Measurements from ENCODE around the gene CSH1. TPM values are rescaled to one million over a fixed set of nuclear protein-coding genes. Genes with fewer than 3 reads are reported as not detected.
"Not testable (repeated sequence)": the region's sequence is repeated elsewhere in the genome, so short reads cannot be mapped to it uniquely, and the experiment has no call there.

Gene CSH1
- total RNA-seq, 4 donors from 2014 or later: not detected

DNA sequence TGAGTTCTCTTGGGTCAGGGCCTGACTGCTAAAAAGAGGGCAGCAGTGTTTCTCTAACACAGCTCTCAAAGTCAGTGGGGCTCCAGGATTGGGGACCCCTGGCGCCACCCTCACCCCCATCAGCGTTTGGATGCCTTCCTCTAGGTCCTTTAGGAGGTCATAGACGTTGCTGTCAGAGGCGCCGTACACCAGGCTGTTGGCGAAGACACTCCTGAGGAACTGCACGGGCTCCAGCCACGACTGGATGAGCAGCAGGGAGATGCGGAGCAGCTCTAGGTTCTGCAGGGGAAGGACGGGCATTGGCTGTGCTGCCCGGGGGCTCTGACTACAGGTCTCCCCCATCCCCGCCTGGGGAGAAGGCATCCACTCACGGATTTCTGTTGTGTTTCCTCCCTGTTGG, 21.3 kb upstream of the CSH1 start:
- no peak overlapping the region for H3K4me3 ChIP-seq (ENCODE audit: low read depth, poor library complexity, severe bottlenecking)
- intact Hi-C loops (cut with DNase I; ENCODE audit: low total_unique reads): loop anchor here (10.0 kb wide), 3 partner anchors 107 to 367 kb away; partner anchors contain the start of genes ERN1 and ICAM2
- TF ChIP-seq, protein P1, sequence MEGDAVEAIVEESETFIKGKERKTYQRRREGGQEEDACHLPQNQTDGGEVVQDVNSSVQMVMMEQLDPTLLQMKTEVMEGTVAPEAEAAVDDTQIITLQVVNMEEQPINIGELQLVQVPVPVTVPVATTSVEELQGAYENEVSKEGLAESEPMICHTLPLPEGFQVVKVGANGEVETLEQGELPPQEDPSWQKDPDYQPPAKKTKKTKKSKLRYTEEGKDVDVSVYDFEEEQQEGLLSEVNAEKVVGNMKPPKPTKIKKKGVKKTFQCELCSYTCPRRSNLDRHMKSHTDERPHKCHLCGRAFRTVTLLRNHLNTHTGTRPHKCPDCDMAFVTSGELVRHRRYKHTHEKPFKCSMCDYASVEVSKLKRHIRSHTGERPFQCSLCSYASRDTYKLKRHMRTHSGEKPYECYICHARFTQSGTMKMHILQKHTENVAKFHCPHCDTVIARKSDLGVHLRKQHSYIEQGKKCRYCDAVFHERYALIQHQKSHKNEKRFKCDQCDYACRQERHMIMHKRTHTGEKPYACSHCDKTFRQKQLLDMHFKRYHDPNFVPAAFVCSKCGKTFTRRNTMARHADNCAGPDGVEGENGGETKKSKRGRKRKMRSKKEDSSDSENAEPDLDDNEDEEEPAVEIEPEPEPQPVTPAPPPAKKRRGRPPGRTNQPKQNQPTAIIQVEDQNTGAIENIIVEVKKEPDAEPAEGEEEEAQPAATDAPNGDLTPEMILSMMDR (IDR thresholded peaks at IDR 0.05): no peak
- TF ChIP-seq POLR2A (IDR thresholded peaks at IDR 0.05): no peak
- DNase-seq (ENCODE audit: low spot score in 2 of 2): no peak
- WGBS, 2 donors: 80 to 84% methylated on average over 7 to 13 of the region's 13 CpGs

DNA sequence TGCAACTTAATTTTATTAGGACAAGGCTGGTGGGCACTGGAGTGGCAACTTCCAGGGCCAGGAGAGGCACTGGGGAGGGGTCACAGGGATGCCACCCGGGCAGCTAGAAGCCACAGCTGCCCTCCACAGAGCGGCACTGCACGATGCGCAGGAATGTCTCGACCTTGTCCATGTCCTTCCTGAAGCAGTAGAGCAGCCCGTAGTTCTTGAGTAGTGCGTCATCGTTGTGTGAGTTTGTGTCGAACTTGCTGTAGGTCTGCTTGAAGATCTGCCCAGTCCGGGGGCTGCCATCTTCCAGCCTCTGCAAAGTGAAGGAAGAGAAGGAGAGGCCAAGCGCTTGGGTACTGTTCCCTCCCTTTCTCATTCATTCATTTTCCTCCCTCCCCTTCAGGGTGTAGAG, 20.8 kb upstream of the CSH1 start:
- H3K4me3 ChIP-seq (ENCODE audit: low read depth, poor library complexity, severe bottlenecking); DNase-seq (ENCODE audit: low spot score in 2 of 2): not testable (repeated sequence)
- WGBS, 2 donors: 88 to 92% methylated on average over 11 of the region's 11 CpGs
- intact Hi-C loops (cut with DNase I; ENCODE audit: low total_unique reads): loop anchor here (10.0 kb wide), 3 partner anchors 108 to 368 kb away; partner anchors contain the start of genes ERN1 and ICAM2

DNA sequence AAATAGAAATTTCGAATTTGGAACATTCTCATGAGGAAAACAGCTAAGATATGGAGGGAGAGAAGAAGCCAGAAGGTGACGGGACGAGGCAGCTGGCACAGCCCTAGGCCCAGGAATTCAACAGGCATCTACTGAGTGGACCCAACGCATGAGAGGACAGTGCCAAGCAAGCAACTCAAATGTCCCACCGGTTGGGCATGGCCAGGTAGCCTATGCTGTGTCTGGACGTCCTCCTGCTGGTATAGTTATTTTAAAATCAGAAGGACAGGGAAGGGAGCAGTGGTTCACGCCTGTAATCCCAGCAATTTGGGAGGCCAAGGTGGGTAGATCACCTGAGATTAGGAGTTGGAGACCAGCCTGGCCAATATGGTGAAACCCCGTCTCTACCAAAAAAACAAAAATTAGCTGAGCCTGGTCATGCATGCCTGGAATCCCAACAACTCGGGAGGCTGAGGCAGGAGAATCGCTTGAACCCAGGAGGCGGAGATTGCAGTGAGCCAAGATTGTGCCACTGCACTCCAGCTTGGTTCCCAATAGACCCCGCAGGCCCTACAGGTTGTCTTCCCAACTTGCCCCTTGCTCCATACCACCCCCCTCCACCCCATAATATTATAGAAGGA, 20.3 kb upstream of the CSH1 start:
- TF ChIP-seq, protein P1 (IDR thresholded peaks at IDR 0.05): no peak
- no peak for TF ChIP-seq POLR2A (IDR thresholded peaks at IDR 0.05)
- no peak for DNase-seq (ENCODE audit: low spot score in 2 of 2)
- 78 to 86% methylated on average over 11 to 12 of the region's 12 CpGs for WGBS, 2 donors
- no peak overlapping the region for H3K4me3 ChIP-seq (ENCODE audit: low read depth, poor library complexity, severe bottlenecking)
- intact Hi-C loops (cut with DNase I; ENCODE audit: low total_unique reads): loop anchor here (10.0 kb wide), 3 partner anchors 108 to 368 kb away; partner anchors contain the start of genes ERN1 and ICAM2

DNA sequence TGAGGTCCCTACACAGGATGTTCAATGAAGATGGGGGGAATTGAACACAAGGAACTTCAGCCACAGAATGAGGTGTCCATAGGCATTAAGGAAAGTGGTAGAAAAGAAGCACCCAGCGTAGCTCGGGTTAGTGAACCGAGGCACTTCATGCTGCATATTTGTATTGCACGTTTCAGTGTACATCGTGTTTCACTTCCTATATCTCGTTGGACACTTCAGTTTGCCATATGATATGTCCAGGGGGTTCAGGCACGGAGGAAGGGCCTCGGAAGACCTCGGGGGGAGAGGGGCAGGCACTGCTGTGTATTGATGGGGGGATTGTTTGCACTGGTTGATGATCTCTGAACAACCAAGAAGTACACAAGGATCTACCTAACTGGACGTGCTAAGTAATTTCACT, 19.4 kb upstream of the CSH1 start:
- intact Hi-C loops (cut with DNase I; ENCODE audit: low total_unique reads): loop anchor here (10.0 kb wide), 3 partner anchors 109 to 369 kb away; partner anchors contain the start of genes ERN1 and ICAM2
- DNase-seq (ENCODE audit: low spot score in 2 of 2); H3K4me3 ChIP-seq (ENCODE audit: low read depth, poor library complexity, severe bottlenecking): not testable (repeated sequence)
- WGBS, 2 donors: 75 to 83% methylated on average over 10 of the region's 10 CpGs

DNA sequence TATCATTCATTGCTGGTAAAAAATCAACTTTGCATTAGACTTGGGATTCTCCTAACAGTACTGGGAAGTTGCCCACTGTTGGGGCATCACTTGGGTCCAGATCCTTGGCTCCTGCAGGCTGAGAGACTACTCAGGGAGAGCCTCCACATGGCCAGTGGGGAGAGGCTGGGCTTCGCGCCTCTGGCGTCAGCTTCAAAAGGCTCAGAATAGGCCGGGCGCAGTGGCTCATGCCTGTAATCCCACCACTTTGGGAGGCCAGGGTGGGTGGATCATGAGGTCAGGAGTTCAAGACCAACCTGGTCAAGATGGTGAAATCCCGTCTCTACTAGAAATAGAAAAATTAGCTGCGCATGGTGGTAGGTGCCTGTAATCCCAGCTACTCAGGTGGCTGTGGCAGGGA, 18.1 kb upstream of the CSH1 start:
- WGBS, 2 donors: 93% methylated on average over 7 of the region's 7 CpGs
- TF ChIP-seq, protein P1 (IDR thresholded peaks at IDR 0.05): no peak
- TF ChIP-seq POLR2A (IDR thresholded peaks at IDR 0.05): no peak
- no peak for DNase-seq (ENCODE audit: low spot score in 2 of 2)
- no peak overlapping the region for H3K4me3 ChIP-seq (ENCODE audit: low read depth, poor library complexity, severe bottlenecking)
- intact Hi-C loops (cut with DNase I; ENCODE audit: low total_unique reads): loop anchor here (10.0 kb wide), 3 partner anchors 110 to 370 kb away; partner anchors contain the start of genes ERN1 and ICAM2

DNA sequence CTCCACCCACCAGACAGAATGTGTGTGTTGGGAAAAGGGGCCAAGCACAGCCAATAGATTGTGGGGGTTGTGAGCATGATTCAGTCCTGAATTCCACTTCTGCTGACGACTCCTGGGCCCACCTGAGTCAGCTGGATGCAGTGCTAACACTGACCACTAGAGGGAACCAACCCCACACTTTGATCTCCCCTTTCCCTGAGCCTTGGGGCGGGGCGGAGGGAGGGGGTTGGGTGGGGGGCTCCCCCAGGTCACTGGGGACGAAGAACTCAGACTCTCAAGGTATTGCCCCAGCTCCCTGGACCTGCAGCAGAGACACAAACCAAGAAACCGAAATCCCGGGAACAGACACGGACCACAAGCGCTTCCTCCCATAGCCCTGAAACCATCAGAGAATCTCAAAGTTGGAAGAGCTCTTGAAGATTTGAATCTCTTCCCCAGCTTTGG, 15.3 kb upstream of the CSH1 start:
- no peak overlapping the region for H3K4me3 ChIP-seq (ENCODE audit: low read depth, poor library complexity, severe bottlenecking)
- WGBS, 2 donors: 38 to 43% methylated on average over 8 of the region's 8 CpGs
- TF ChIP-seq, protein P1 (IDR thresholded peaks at IDR 0.05): no peak
- TF ChIP-seq POLR2A (IDR thresholded peaks at IDR 0.05): no peak
- DNase-seq (ENCODE audit: low spot score in 2 of 2): no peak
- intact Hi-C loops (cut with DNase I; ENCODE audit: low total_unique reads): loop anchor here (10.0 kb wide), 3 partner anchors 113 to 373 kb away; partner anchors contain the start of genes ERN1 and ICAM2
